Endothelial cell of umbilical vein (primary cell): ENCODE data around the gene CECR2. TPM values are rescaled to one million over a fixed set of nuclear protein-coding genes. Genes with fewer than 3 reads are reported as not detected.

Experiments
- BruUV-seq: library from RNA; stranded (reverse); fragments of 400-500 nt; replicated peaks from 2 replicates; lab custom pipeline; 2021; lab: Mats Ljungman, UMichigan
- CTCF ChIA-PET: fragments of 300-600, 350-600 bp; sonication (Branson Sonifier 250); formaldehyde crosslinking; loops from one replicate; lab custom pipeline; 2021; ENCODE audit warnings: antibody characterized with exemption, inconsistent platforms; lab: Charles Lee
- POLR2A ChIA-PET: fragments of 300-600, 350-600 bp; sonication (Branson Sonifier 250); formaldehyde crosslinking; loops from one replicate; lab custom pipeline; 2021; ENCODE audit warnings: antibody characterized with exemption, inconsistent platforms; lab: Charles Lee
- DNase-seq: peaks from one replicate; pipeline ENCODE4 v3.0.0-alpha.2; 2011; ENCODE audit warnings: low read depth, low spot score
- FAIRE-seq: peaks from 2 replicates; lab custom pipeline; 2011; peaks lifted over from hg19 to GRCh38; lab: Jason Lieb, UNC
- H2AFZ ChIP-seq: 2 replicates; pipeline ENCODE4 v1.6.0; 2012; ENCODE audit warnings: low read depth, low read length, control low read depth, inconsistent platforms
- H3K27ac ChIP-seq: 2 replicates; pipeline ENCODE4 v1.5.1; 2011; ENCODE audit warnings: low read depth, mild to moderate bottlenecking, control low read depth, low read length, moderate library complexity; ENCODE audit not compliant: insufficient read depth
- H3K27me3 ChIP-seq, 2 experiments: 2 replicates each; pipeline versions ENCODE4 v1.6.0 to v1.6.1; 2011; ENCODE audit warnings: low read length in 2 of 2, mixed read lengths in 1 of 2; ENCODE audit not compliant: control insufficient read depth in 2 of 2, insufficient read depth in 2 of 2
- H3K36me3 ChIP-seq, 2 experiments: 2 replicates in 1 of 2; 3 replicates in 1 of 2; pipeline ENCODE4 v1.5.1; 2011; ENCODE audit warnings: low read length in 2 of 2, mild to moderate bottlenecking in 1 of 2, moderate library complexity in 1 of 2; ENCODE audit not compliant: control insufficient read depth in 2 of 2, insufficient read depth in 2 of 2; ENCODE audit errors: extremely low read depth in 1 of 2
- H3K4me1 ChIP-seq: 3 replicates; pipeline ENCODE4 v1.5.1; 2011; ENCODE audit warnings: mild to moderate bottlenecking, low read length; ENCODE audit not compliant: control insufficient read depth, insufficient read depth; ENCODE audit errors: extremely low read depth
- H3K4me2 ChIP-seq: 2 replicates; pipeline ENCODE4 v1.6.1; 2011; ENCODE audit warnings: low read length, control low read depth, mixed read lengths; ENCODE audit not compliant: insufficient read depth
- H3K4me3 ChIP-seq, 3 experiments: fragments of 200-600 bp in 1 of 3; sonication (generic), shearing (Covaris generic) in 1 of 3; replicated peaks in 1 of 3; 2 replicates each; pipeline ENCODE4 v1.5.1; 2011 to 2016; ENCODE audit warnings: control low read depth in 3 of 3, low read length in 3 of 3, mild to moderate bottlenecking in 2 of 3, inconsistent platforms in 1 of 3, low read depth in 1 of 3, moderate library complexity in 1 of 3; ENCODE audit not compliant: insufficient read depth in 1 of 3
- H3K79me2 ChIP-seq: 2 replicates; pipeline ENCODE4 v1.6.0; 2012; ENCODE audit warnings: low read length, inconsistent platforms; ENCODE audit not compliant: control insufficient read depth, insufficient read depth
- H3K9ac ChIP-seq: replicated peaks from 2 replicates; pipeline ENCODE3; 2011; ENCODE audit warnings: low read length, control low read depth; ENCODE audit not compliant: insufficient read depth; ENCODE audit errors: extremely low read depth
- H3K9me1 ChIP-seq: replicated peaks from 3 replicates; pipeline ENCODE4 v1.6.0; 2011; ENCODE audit warnings: mild to moderate bottlenecking, low read length; ENCODE audit not compliant: control insufficient read depth, insufficient read depth; ENCODE audit errors: extremely low read depth
- H3K9me3 ChIP-seq: replicated peaks from 2 replicates; pipeline ENCODE4 v1.5.1; 2012; ENCODE audit warnings: low read length, inconsistent platforms; ENCODE audit not compliant: control insufficient read depth, insufficient read depth
- H4K20me1 ChIP-seq: replicated peaks from 2 replicates; pipeline ENCODE3; 2011; ENCODE audit warnings: mild to moderate bottlenecking, low read length; ENCODE audit not compliant: control insufficient read depth, insufficient read depth; ENCODE audit errors: extremely low read depth
- CTCF ChIP-seq, 2 donors: IDR thresholded peaks; 1 replicate in 1 of 2; 2 replicates in 1 of 2; pipeline ENCODE4 v1.5.1; 2011; ENCODE audit warnings: low read length in 2 of 2, mild to moderate bottlenecking in 2 of 2, moderate library complexity in 2 of 2, control low read depth in 1 of 2, inconsistent platforms in 1 of 2, low read depth in 1 of 2; ENCODE audit not compliant: insufficient read depth in 1 of 2; ENCODE audit errors: extremely low read depth in 1 of 2
- EZH2 ChIP-seq: IDR thresholded peaks from 2 replicates; pipeline ENCODE4 v1.6.1; 2012; ENCODE audit warnings: borderline replicate concordance, low read depth, mild to moderate bottlenecking, moderate library complexity, low read length, inconsistent platforms; ENCODE audit not compliant: severe bottlenecking
- FOS ChIP-seq: IDR thresholded peaks from 2 replicates; pipeline ENCODE4 v1.6.1; 2011; ENCODE audit warnings: mild to moderate bottlenecking, low read length, moderate library complexity, borderline replicate concordance; ENCODE audit not compliant: insufficient read depth
- GATA2 ChIP-seq: IDR thresholded peaks from 2 replicates; pipeline ENCODE4 v1.7.0; 2011; ENCODE audit warnings: low read depth, mild to moderate bottlenecking, moderate library complexity, mixed read lengths, low read length; ENCODE audit not compliant: insufficient read length, insufficient read depth
- JUN ChIP-seq: IDR thresholded peaks from 2 replicates; pipeline ENCODE4 v1.6.1; 2011; ENCODE audit warnings: borderline replicate concordance, low read depth; ENCODE audit not compliant: insufficient read length, insufficient read depth
- MAX ChIP-seq: IDR thresholded peaks from 2 replicates; pipeline ENCODE4 v1.6.1; 2011; ENCODE audit not compliant: insufficient read depth, insufficient read length
- MYC ChIP-seq: IDR thresholded peaks from one replicate; pipeline ENCODE4 v1.6.1; 2011; ENCODE audit warnings: mild to moderate bottlenecking, low read depth, low read length
- POLR2A ChIP-seq: IDR thresholded peaks from 2 replicates; pipeline ENCODE4 v1.6.1; 2012; ENCODE audit warnings: low read depth, mild to moderate bottlenecking, control low read depth, low read length
- POLR2AphosphoS5 ChIP-seq: IDR thresholded peaks from 2 replicates; pipeline ENCODE4 v1.6.1; 2012; ENCODE audit warnings: low read depth, mild to moderate bottlenecking, control low read depth, low read length, moderate library complexity; ENCODE audit not compliant: insufficient read depth
- dilution Hi-C: fragments of 300-500 bp; cut with MboI; formaldehyde crosslinking; loops from one replicate; pipeline ENCODE4 v1.15.0; 2019; ENCODE audit warnings: low sequenced_read_pairs; ENCODE audit not compliant: extremely low pct_ligation_motif_present
- intact Hi-C: fragments of 100-400 bp; cut with micrococcal nuclease; formaldehyde crosslinking; loops from one replicate; pipeline ENCODE4 v1.10.0; 2022
- polyA plus RNA-seq, 4 experiments: library from polyadenylated mRNA; depleted of rRNA in 3 of 4; stranded (reverse) in 3 of 4; unstranded in 1 of 4; fragments of >200 nt; gene quantifications; 2 replicates each; pipeline versions ENCODE4 v1.2.1 to v1.2.3, GENCODE V29; 2011 to 2012; ENCODE audit warnings: missing spikeins in 1 of 4
- total RNA-seq: library from RNA; stranded (reverse); gene quantifications from 2 replicates; pipeline ENCODE4 v1.2.3, GENCODE V29; 2021

The CECR2 gene
- total and polyA plus RNA-seq, 2 donors (not counting 3 experiments of a cell fraction or from before 2014, with no cell fraction given): 0.01 TPM; not detected in 1

- intact Hi-C loops (no loop called here), dilution Hi-C loops (no loop called here)
- no peak overlapping the region for H2AFZ ChIP-seq
- no peak for DNase-seq
- no peak overlapping the region for H3K27ac ChIP-seq
- no peaks in the 10 kb centered on the region for H3K27me3 ChIP-seq
- ChIA-PET CTCF (interaction anchor here (1.1 to 2.3 kb wide), 3 partner anchors 9 to 416 kb away, joined by 3 to 7 read pairs (median 6); no protein-coding TSS in a partner anchor), POLR2A (no interaction called here)
- FAIRE-seq: no peak
- H3K4me2 ChIP-seq: no peak overlapping the region
- no peaks in the 10 kb centered on the region for H4K20me1 ChIP-seq
- H3K9ac ChIP-seq: no peak overlapping the region
- no peaks in the 10 kb centered on the region for H3K9me1 ChIP-seq
- H3K4me3 ChIP-seq: no peak overlapping the region
- no TSS peak for BruUV-seq
- H3K4me1 ChIP-seq: no peaks in the 10 kb centered on the region
- H3K9me3 ChIP-seq: no peaks in the 10 kb centered on the region
- peaks cover 7 to 13% of the 10 kb centered on the region in 2 experiments for H3K36me3 ChIP-seq
- TF ChIP-seq EZH2 (no peak), POLR2A (no peak), POLR2AphosphoS5 (no peak), CTCF (IDR thresholded peaks at IDR 0.05; ENCODE audit: extremely low read depth in 1 of 2, insufficient read depth in 1 of 2, low read depth in 1 of 2, low read length in 2 of 2) (no peak), MAX (no peak)
- H3K79me2 ChIP-seq: no peaks in the 10 kb centered on the region
These were observed 218.4 kb downstream of the CECR2 start for GRCh38 chr22:17587629-17588028.

- Histone ChIP-seq H3K36me3 (peaks cover 12 to 16% of the 10 kb centered on the region in 2 experiments), H3K4me1 (no peaks in the 10 kb centered on the region), H3K4me3 (no peak overlapping the region), H4K20me1 (no peaks in the 10 kb centered on the region), H3K27ac (no peak overlapping the region), H3K9me1 (no peaks in the 10 kb centered on the region), H3K27me3 (no peaks in the 10 kb centered on the region), H3K9ac (no peak overlapping the region), H3K4me2 (no peak overlapping the region), H3K79me2 (no peaks in the 10 kb centered on the region), H3K9me3 (no peaks in the 10 kb centered on the region), H2AFZ (no peak overlapping the region)
- dilution Hi-C loops (no loop called here), intact Hi-C loops (no loop called here)
- POLR2A ChIA-PET: no interaction called here
- CTCF ChIA-PET: interaction anchor here (1.1 to 2.3 kb wide), 3 partner anchors 9 to 12 kb away, joined by 3 to 7 read pairs (median 6); no protein-coding TSS in a partner anchor
- FAIRE-seq: no peak
- TF ChIP-seq CTCF (IDR thresholded peaks at IDR 0.05; ENCODE audit: extremely low read depth in 1 of 2, insufficient read depth in 1 of 2, low read depth in 1 of 2, low read length in 2 of 2) (no peak), GATA2 (no peak), MYC (no peak), POLR2AphosphoS5 (no peak), POLR2A (no peak), JUN (no peak), MAX (no peak), EZH2 (no peak), FOS (no peak)
- BruUV-seq: no TSS peak
- DNase-seq: no peak
These were observed 219.3 kb downstream of the CECR2 start for GRCh38 chr22:17588606-17589005.
